HL-60 (cell line): ENCODE results near the gene ADAMTS14.

ENCODE experiments used
- GABPA ChIP-seq: IDR thresholded peaks from 2 replicates; pipeline ENCODE4 v1.6.1; 2012; ENCODE audit warnings: low read depth
- TF ChIP-seq, protein P1 (sequence below): IDR thresholded peaks from one replicate; pipeline ENCODE4 v1.5.1; 2011; ENCODE audit warnings: low read length, control low read depth, inconsistent platforms; ENCODE audit not compliant: insufficient read depth

DNA sequence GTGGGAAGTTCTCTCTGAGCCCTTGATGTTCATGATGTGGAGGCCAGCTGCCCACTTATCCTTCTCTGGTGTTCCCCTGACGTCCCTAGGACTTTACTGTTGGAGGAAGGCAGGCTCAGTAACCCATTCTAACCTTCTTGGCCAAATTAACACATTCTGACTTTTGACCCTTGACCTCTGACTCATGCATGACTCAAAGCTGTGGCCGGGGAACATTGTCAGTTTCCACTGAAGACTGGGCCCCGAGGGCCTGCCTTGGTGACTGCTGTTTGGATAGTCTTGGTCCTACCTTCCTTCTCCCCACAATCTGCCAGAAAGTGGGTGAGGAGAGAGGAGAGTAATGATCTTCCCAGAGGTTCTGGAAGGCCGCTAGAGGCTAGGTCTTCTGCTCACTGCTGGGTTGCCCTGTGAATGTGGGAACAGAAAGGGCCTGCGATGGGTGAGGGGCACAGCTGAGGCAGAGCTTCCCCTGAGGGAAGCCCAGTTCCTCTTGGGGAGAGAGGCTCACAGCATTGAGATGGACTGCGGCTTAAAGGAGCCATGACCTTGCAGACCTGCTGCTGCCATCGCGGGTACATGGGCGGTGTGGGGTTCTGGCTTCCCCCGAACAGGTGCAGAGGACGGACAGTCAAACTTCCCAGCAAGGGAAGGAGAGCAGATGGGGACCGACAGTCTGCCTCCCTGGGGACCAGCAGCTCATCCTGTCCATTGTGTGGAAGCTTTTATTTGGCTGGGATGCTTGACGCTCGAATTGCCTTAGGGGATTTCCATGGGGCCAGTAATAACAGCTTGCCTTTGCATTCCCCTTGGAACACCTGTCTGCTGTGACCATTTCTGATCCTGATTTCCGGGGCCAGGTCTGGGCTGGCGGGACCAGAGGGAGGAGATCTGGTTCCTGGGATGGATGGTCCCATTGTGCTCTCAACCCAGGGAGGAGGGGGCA, 43.8 kb downstream of the ADAMTS14 start:
- TF ChIP-seq, protein P1, sequence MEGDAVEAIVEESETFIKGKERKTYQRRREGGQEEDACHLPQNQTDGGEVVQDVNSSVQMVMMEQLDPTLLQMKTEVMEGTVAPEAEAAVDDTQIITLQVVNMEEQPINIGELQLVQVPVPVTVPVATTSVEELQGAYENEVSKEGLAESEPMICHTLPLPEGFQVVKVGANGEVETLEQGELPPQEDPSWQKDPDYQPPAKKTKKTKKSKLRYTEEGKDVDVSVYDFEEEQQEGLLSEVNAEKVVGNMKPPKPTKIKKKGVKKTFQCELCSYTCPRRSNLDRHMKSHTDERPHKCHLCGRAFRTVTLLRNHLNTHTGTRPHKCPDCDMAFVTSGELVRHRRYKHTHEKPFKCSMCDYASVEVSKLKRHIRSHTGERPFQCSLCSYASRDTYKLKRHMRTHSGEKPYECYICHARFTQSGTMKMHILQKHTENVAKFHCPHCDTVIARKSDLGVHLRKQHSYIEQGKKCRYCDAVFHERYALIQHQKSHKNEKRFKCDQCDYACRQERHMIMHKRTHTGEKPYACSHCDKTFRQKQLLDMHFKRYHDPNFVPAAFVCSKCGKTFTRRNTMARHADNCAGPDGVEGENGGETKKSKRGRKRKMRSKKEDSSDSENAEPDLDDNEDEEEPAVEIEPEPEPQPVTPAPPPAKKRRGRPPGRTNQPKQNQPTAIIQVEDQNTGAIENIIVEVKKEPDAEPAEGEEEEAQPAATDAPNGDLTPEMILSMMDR: no peak
- TF ChIP-seq GABPA: no peak
